Astrocyte (in vitro differentiated cells and primary cell): ENCODE results near the gene CDK14. TPM values are rescaled to one million over a fixed set of nuclear protein-coding genes. Genes with fewer than 3 reads are reported as not detected.

Experiments used
- DNase-seq: peaks from one replicate; pipeline ENCODE4 v3.0.0-alpha.2; 2010; ENCODE audit warnings: low read depth
- FAIRE-seq: peaks from 2 replicates; lab custom pipeline; 2011; peaks lifted over from hg19 to GRCh38; lab: Jason Lieb, UNC
- H2AFZ ChIP-seq: 2 replicates; pipeline ENCODE4 v1.6.0; 2012; ENCODE audit warnings: low read depth, low read length, inconsistent platforms
- H3K27ac ChIP-seq: 2 replicates; pipeline ENCODE4 v1.5.1; 2011; ENCODE audit warnings: low read depth, low read length, inconsistent platforms
- H3K27me3 ChIP-seq: 2 replicates; pipeline ENCODE4 v1.6.0; 2011; ENCODE audit warnings: low read length, inconsistent platforms; ENCODE audit not compliant: insufficient read depth
- H3K36me3 ChIP-seq: 2 replicates; pipeline ENCODE4 v1.5.1; 2011; ENCODE audit warnings: low read length, inconsistent platforms; ENCODE audit not compliant: insufficient read depth
- H3K4me1 ChIP-seq: 2 replicates; pipeline ENCODE4 v1.5.1; 2011; ENCODE audit warnings: low read length, inconsistent platforms; ENCODE audit not compliant: insufficient read depth
- H3K4me2 ChIP-seq: 2 replicates; pipeline ENCODE4 v1.6.0; 2012; ENCODE audit warnings: low read length, inconsistent platforms
- H3K4me3 ChIP-seq: 2 replicates; pipeline ENCODE4 v1.5.1; 2011; ENCODE audit warnings: low read depth, mild to moderate bottlenecking, low read length, inconsistent platforms; ENCODE audit not compliant: insufficient read depth
- H3K79me2 ChIP-seq: 2 replicates; pipeline ENCODE4 v1.6.0; 2012; ENCODE audit warnings: mild to moderate bottlenecking, low read length, inconsistent platforms; ENCODE audit not compliant: insufficient read depth
- H3K9ac ChIP-seq: 2 replicates; pipeline ENCODE4 v1.6.0; 2012; ENCODE audit warnings: mild to moderate bottlenecking, low read length, inconsistent platforms
- H3K9me3 ChIP-seq: 2 replicates; pipeline ENCODE4 v1.5.1; 2012; ENCODE audit warnings: low read depth, mild to moderate bottlenecking, low read length, inconsistent platforms; ENCODE audit not compliant: insufficient read depth
- H4K20me1 ChIP-seq: 2 replicates; pipeline ENCODE4 v1.6.0; 2012; ENCODE audit warnings: low read length, inconsistent platforms; ENCODE audit not compliant: insufficient read depth
- H3K27ac Mint-ChIP-seq: one replicate; pipeline ENCODE4 v1.8.0; 2021; ENCODE audit warnings: mild to moderate bottlenecking, mixed read lengths; ENCODE audit not compliant: unreplicated experiment
- H3K27me3 Mint-ChIP-seq: one replicate; pipeline ENCODE4 v1.8.0; 2021; ENCODE audit warnings: low read depth, mixed read lengths; ENCODE audit not compliant: unreplicated experiment
- H3K36me3 Mint-ChIP-seq: one replicate; pipeline ENCODE4 v1.8.0; 2021; ENCODE audit warnings: low read depth, mixed read lengths; ENCODE audit not compliant: unreplicated experiment
- H3K4me1 Mint-ChIP-seq: one replicate; pipeline ENCODE4 v1.8.0; 2021; ENCODE audit warnings: low read depth, mixed read lengths; ENCODE audit not compliant: unreplicated experiment
- H3K4me3 Mint-ChIP-seq: one replicate; pipeline ENCODE4 v1.8.0; 2021; ENCODE audit warnings: mild to moderate bottlenecking, moderate library complexity, mixed read lengths; ENCODE audit not compliant: unreplicated experiment
- H3K9me3 Mint-ChIP-seq: one replicate; pipeline ENCODE4 v1.8.0; 2021; ENCODE audit warnings: mild to moderate bottlenecking, mixed read lengths; ENCODE audit not compliant: unreplicated experiment
- EZH2 ChIP-seq: IDR thresholded peaks from 2 replicates; pipeline ENCODE4 v1.6.1; 2012; ENCODE audit warnings: mild to moderate bottlenecking, low read length, inconsistent platforms; ENCODE audit not compliant: insufficient read depth
- total RNA-seq: library from RNA; stranded (reverse); gene quantifications from 2 replicates; pipeline ENCODE4 v1.2.1, GENCODE V29; 2021
- TF ChIP-seq, protein P1 (sequence below): IDR thresholded peaks from 2 replicates; pipeline ENCODE4 v1.5.1; 2011; ENCODE audit warnings: low read depth, mild to moderate bottlenecking, inconsistent platforms, low read length, moderate library complexity; ENCODE audit not compliant: insufficient read depth

The CDK14 gene
- total RNA-seq, 1 donor from 2014 or later = 30.2 TPM

DNA sequence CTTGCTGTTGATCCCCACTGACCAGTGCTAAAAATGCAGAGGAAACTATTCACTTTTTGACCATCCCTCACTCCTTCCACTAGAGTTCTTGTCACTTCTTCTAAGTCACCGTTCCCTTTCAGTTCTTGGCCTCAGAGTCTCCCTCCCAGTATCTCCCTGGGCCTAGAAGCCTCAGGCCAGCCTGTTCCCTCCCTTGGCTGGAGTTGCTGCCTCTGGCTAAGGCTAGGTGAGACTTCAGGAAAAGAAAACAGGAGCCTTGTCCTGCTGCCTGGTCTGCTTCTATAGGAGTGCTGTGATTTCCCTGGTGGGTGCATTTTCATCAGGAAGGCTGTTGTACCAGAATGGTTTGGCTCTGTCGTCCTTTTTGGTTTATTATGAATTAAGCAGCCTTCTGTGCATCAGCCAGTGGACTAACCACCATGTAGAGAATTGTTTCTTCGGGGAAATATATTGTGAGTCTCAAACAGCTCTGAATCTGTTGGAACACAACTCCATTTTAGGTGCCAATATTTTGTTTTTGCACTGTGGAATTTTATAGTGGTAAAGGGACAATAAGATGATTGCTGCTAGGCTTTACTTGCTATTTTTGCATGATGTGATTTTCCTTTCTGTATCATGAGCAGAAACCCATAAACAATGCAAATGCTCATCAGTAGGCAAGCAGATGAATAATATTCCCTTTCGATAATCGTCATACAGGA is 434.7 kb downstream of the CDK14 start:
- Mint-ChIP-seq H3K9me3 (no peaks in the 10 kb centered on the region), H3K27ac (no peak overlapping the region), H3K4me1 (peaks cover 9% of the 10 kb centered on the region), H3K36me3 (peaks cover 2% of the 10 kb centered on the region), H3K4me3 (no peak overlapping the region), H3K27me3 (no peaks in the 10 kb centered on the region)
- no peak overlapping the region for H3K9ac ChIP-seq
- no peaks in the 10 kb centered on the region for H3K79me2 ChIP-seq
- no peak overlapping the region for H3K27ac ChIP-seq
- H2AFZ ChIP-seq = no peak overlapping the region
- H3K9me3 ChIP-seq = no peaks in the 10 kb centered on the region
- FAIRE-seq (no peak), DNase-seq (no peak)
- no peaks in the 10 kb centered on the region for H3K36me3 ChIP-seq
- peaks cover 13% of the 10 kb centered on the region for H4K20me1 ChIP-seq
- TF ChIP-seq EZH2 = no peak
- TF ChIP-seq, protein P1, sequence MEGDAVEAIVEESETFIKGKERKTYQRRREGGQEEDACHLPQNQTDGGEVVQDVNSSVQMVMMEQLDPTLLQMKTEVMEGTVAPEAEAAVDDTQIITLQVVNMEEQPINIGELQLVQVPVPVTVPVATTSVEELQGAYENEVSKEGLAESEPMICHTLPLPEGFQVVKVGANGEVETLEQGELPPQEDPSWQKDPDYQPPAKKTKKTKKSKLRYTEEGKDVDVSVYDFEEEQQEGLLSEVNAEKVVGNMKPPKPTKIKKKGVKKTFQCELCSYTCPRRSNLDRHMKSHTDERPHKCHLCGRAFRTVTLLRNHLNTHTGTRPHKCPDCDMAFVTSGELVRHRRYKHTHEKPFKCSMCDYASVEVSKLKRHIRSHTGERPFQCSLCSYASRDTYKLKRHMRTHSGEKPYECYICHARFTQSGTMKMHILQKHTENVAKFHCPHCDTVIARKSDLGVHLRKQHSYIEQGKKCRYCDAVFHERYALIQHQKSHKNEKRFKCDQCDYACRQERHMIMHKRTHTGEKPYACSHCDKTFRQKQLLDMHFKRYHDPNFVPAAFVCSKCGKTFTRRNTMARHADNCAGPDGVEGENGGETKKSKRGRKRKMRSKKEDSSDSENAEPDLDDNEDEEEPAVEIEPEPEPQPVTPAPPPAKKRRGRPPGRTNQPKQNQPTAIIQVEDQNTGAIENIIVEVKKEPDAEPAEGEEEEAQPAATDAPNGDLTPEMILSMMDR = no peak
- H3K4me3 ChIP-seq = no peak overlapping the region
- H3K4me1 ChIP-seq = no peaks in the 10 kb centered on the region
- H3K27me3 ChIP-seq = no peaks in the 10 kb centered on the region
- no peak overlapping the region for H3K4me2 ChIP-seq

DNA sequence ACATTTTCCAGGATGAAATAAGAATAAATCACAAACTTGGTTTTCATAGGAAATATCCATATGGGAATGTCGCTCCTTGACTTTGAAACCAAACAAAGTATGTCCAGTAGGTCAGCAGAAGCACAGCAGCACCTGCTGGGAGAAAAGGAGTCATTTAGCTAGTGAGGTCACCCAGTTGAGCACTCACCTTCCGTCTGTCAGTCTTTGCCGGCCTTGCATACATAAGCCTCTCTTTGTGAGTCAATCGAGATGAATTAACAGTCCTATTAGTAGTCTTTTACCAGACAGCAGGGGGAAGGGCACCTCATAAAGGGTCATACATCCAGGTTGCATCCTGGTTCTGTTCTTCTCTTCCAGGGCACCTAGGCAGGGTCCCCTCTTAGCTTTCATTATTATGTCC is 435.6 kb downstream of the CDK14 start:
- H3K9me3 ChIP-seq = no peaks in the 10 kb centered on the region
- no peak overlapping the region for H3K4me2 ChIP-seq
- H3K4me1 ChIP-seq = no peaks in the 10 kb centered on the region
- no peak overlapping the region for H3K4me3 ChIP-seq
- H4K20me1 ChIP-seq = peaks cover 13% of the 10 kb centered on the region
- FAIRE-seq = no peak
- no peak for DNase-seq
- Mint-ChIP-seq H3K4me1 (peaks cover 9% of the 10 kb centered on the region), H3K27me3 (no peaks in the 10 kb centered on the region), H3K27ac (no peak overlapping the region), H3K9me3 (no peaks in the 10 kb centered on the region), H3K4me3 (no peak overlapping the region), H3K36me3 (peaks cover 2% of the 10 kb centered on the region)
- no peak overlapping the region for H3K27ac ChIP-seq
- H3K9ac ChIP-seq = no peak overlapping the region
- H3K79me2 ChIP-seq = no peaks in the 10 kb centered on the region
- TF ChIP-seq, protein P1 = no peak
- TF ChIP-seq EZH2 = no peak
- H3K36me3 ChIP-seq = no peaks in the 10 kb centered on the region
- no peaks in the 10 kb centered on the region for H3K27me3 ChIP-seq
- H2AFZ ChIP-seq = no peak overlapping the region

DNA sequence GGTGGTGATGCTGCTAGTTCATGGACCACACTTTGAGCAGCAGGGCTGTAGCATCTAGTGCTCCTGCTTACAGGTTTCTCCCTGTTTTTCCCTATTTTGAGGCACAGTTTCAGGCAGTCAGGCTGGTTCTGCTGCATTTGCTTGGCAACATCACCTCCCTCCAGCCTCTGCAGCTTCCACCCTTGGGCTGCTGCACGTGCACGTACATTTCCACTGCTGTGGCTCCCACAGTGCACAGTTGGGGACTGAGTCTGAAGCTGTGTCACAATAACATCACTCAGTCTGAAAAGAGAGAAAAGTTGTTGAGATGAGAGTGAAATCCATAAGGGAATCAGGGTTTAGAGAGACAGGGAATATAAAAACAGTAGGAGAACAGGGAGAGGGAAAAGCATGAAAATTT is 437.5 kb downstream of the CDK14 start:
- no peaks in the 10 kb centered on the region for H3K4me1 ChIP-seq
- H4K20me1 ChIP-seq = peaks cover 13% of the 10 kb centered on the region
- FAIRE-seq (no peak), DNase-seq (no peak)
- H3K9ac ChIP-seq = no peak overlapping the region
- H3K9me3 ChIP-seq = no peaks in the 10 kb centered on the region
- no peak overlapping the region for H3K4me2 ChIP-seq
- H3K79me2 ChIP-seq = no peaks in the 10 kb centered on the region
- no peak overlapping the region for H3K4me3 ChIP-seq
- Mint-ChIP-seq H3K4me3 (no peak overlapping the region), H3K9me3 (no peaks in the 10 kb centered on the region), H3K36me3 (peaks cover 2% of the 10 kb centered on the region), H3K4me1 (peaks cover 9% of the 10 kb centered on the region), H3K27ac (no peak overlapping the region), H3K27me3 (no peaks in the 10 kb centered on the region)
- no peak overlapping the region for H2AFZ ChIP-seq
- TF ChIP-seq, protein P1 = no peak
- H3K27me3 ChIP-seq = no peaks in the 10 kb centered on the region
- H3K36me3 ChIP-seq = no peaks in the 10 kb centered on the region
- H3K27ac ChIP-seq = no peak overlapping the region
